Hematopoietic multipotent progenitor cell (in vitro differentiated cells): ENCODE data around the gene AMMECR1L. TPM values are rescaled to one million over a fixed set of nuclear protein-coding genes. Genes with fewer than 3 reads are reported as not detected.
"Not testable (repeated sequence)": the region's sequence is repeated elsewhere in the genome, so short reads cannot be mapped to it uniquely, and the experiment has no call there.

Experiments
- DNase-seq, 3 donors: peaks; one replicate each; pipeline ENCODE4 v3.0.0-alpha.2; 2011 to 2015; ENCODE audit warnings: low read depth in 2 of 3, low spot score in 2 of 3
- total RNA-seq: library from RNA; depleted of rRNA; stranded (reverse); fragments of >200 nt; gene quantifications from one replicate; pipeline ENCODE4 v1.2.3, GENCODE V29; 2012

AMMECR1L gene
- total RNA-seq, 1 donor, result 11.8 TPM

GRCh38 chr2:127887776-127888130 is 2.0 kb upstream of the AMMECR1L start:
- no peak for DNase-seq

GRCh38 chr2:127887082-127887775 is 1.5 kb upstream of the AMMECR1L start:
- DNase-seq, result no peak

GRCh38 chr2:127886593-127886935 is 808 bp upstream of the AMMECR1L start:
- DNase-seq, result not testable (repeated sequence)

- peak in 2 of 3 donors; percentile 25 to 37 for DNase-seq
Observed at GRCh38 chr2:127884861-127885740, 655 bp downstream of the AMMECR1L start.

GRCh38 chr2:127884436-127884835 is 1.3 kb downstream of the AMMECR1L start:
- no peak for DNase-seq

GRCh38 chr2:127879899-127880298 is 5.9 kb downstream of the AMMECR1L start:
- no peak for DNase-seq

- DNase-seq, result no peak
Observed at GRCh38 chr2:127877626-127878025, 8.1 kb downstream of the AMMECR1L start.

GRCh38 chr2:127877136-127877535 is 8.6 kb downstream of the AMMECR1L start:
- DNase-seq, result no peak

GRCh38 chr2:127874378-127875269 is 11.1 kb downstream of the AMMECR1L start:
- peak in 2 of 3 donors; percentile 34 to 52 for DNase-seq

- no peak for DNase-seq
Observed at GRCh38 chr2:127873707-127874303, 12.0 kb downstream of the AMMECR1L start.

- DNase-seq, result no peak
Observed at GRCh38 chr2:127872354-127872753, 13.4 kb downstream of the AMMECR1L start.

GRCh38 chr2:127865926-127866325 is 19.8 kb downstream of the AMMECR1L start:
- DNase-seq, result no peak

- DNase-seq, result no peak
Observed at GRCh38 chr2:127864877-127865276, 20.9 kb downstream of the AMMECR1L start.

- no peak for DNase-seq
Observed at GRCh38 chr2:127862228-127862627, 23.5 kb downstream of the AMMECR1L start.

GRCh38 chr2:127860130-127860529 is 25.6 kb downstream of the AMMECR1L start:
- no peak for DNase-seq

- DNase-seq, result peak; percentile 47 to 85 (median 80)
Observed at GRCh38 chr2:127859712-127860085, 26.1 kb downstream of the AMMECR1L start.

GRCh38 chr2:127857265-127857808 is 28.4 kb downstream of the AMMECR1L start:
- DNase-seq, result peak in 2 of 3 donors; percentile 13

- DNase-seq, result no peak
Observed at GRCh38 chr2:127853671-127854070, 32.1 kb downstream of the AMMECR1L start.

GRCh38 chr2:127852388-127852787 is 33.4 kb downstream of the AMMECR1L start:
- no peak for DNase-seq

- no peak for DNase-seq
Observed at GRCh38 chr2:127847931-127848330, 37.8 kb downstream of the AMMECR1L start.
